D721Med (cell line): Measurements from ENCODE around the gene TANGO2.
A peak's percentile ranks its signal among the peaks of the same experiment; 100 is the strongest.
"Not testable (repeated sequence)": the region's sequence is repeated elsewhere in the genome, so short reads cannot be mapped to it uniquely, and the experiment has no call there.

Experiments used
- DNase-seq: peaks from one replicate; pipeline ENCODE4 v3.0.0; 2011; ENCODE audit warnings: low spot score; ENCODE audit not compliant: insufficient read length
- FAIRE-seq: peaks from 2 replicates; lab custom pipeline; 2011; peaks lifted over from hg19 to GRCh38; lab: Jason Lieb, UNC
- TF ChIP-seq, protein P1 (sequence below): IDR thresholded peaks from 2 replicates; pipeline ENCODE4 v1.5.1; 2012; ENCODE audit warnings: mild to moderate bottlenecking, control low read depth; ENCODE audit not compliant: insufficient read depth; ENCODE audit errors: missing control alignments

Gene TANGO2

DNA sequence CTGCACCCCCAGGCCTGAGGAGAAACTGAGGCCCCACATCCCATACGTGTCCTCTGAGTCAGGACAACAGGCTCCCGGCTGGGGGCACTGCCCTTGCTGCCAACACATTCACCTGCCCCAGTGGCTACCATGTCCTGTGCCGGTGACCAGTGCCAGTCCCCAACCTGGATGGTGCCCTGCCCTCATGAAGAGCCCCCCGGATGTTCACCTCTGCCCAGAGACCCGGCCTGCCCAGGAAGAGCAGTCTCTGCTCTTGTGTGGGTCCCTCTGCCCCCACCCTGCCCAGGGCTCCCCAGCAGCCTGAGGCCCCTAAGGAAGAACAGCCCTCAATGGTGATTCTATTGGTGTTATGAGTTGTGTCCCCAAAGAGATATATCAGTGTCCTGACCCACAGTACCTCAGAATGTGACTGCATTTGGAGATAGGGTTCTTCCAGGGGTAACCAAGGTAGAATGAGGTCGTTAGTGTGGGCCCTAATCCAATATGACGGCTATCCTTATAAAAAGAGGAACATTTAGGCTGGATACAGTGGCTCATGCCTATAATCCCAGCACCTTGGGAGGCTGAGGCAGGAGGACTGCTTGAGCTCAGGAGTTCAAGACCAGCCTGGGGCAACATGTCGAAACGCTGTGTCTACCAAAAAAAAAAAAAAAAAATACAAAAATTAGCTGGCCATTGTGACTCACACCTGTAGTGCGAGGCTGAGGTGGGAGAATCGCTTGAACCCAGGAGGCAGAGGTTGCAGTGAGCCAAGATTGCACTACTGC is 45.9 kb downstream of the TANGO2 start:
- FAIRE-seq, result no peak
- DNase-seq, result no peak
- TF ChIP-seq, protein P1, sequence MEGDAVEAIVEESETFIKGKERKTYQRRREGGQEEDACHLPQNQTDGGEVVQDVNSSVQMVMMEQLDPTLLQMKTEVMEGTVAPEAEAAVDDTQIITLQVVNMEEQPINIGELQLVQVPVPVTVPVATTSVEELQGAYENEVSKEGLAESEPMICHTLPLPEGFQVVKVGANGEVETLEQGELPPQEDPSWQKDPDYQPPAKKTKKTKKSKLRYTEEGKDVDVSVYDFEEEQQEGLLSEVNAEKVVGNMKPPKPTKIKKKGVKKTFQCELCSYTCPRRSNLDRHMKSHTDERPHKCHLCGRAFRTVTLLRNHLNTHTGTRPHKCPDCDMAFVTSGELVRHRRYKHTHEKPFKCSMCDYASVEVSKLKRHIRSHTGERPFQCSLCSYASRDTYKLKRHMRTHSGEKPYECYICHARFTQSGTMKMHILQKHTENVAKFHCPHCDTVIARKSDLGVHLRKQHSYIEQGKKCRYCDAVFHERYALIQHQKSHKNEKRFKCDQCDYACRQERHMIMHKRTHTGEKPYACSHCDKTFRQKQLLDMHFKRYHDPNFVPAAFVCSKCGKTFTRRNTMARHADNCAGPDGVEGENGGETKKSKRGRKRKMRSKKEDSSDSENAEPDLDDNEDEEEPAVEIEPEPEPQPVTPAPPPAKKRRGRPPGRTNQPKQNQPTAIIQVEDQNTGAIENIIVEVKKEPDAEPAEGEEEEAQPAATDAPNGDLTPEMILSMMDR, result no peak

DNA sequence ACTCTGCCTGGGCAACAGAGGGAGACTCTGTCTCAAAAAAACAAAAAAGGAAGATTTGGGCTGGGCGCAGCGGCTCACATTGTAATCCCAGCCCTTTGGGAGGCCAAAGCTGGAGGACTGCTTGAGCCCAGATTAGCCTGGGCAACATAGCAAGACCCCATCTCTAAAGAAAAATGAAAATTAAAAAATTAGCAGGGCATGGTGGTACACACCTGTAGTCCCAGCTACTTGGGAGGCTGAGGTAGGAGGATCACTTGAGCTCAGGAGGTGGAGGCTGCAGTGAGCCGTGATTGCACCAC is 46.4 kb downstream of the TANGO2 start:
- DNase-seq, FAIRE-seq: not testable (repeated sequence)

DNA sequence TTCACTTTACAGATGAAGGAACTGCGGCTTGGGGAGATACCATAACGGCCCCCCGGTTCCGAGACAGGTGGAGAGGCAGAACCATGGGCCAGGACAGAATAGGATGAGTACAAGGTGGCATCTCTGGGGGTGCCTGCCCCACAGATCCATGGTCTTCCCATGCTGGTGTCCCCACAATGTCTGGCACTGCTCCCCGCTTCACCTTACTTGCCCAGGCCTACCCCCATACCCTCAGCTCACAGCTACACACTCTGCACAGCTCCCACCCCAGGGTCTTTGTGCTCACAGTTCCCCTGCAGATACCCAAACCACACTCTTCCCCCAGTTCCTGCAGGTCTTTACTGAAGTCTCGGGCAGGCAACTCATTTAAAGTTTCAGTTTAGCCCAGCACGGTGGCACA is 47.7 kb downstream of the TANGO2 start:
- TF ChIP-seq, protein P1, result no peak
- no peak for FAIRE-seq

DNA sequence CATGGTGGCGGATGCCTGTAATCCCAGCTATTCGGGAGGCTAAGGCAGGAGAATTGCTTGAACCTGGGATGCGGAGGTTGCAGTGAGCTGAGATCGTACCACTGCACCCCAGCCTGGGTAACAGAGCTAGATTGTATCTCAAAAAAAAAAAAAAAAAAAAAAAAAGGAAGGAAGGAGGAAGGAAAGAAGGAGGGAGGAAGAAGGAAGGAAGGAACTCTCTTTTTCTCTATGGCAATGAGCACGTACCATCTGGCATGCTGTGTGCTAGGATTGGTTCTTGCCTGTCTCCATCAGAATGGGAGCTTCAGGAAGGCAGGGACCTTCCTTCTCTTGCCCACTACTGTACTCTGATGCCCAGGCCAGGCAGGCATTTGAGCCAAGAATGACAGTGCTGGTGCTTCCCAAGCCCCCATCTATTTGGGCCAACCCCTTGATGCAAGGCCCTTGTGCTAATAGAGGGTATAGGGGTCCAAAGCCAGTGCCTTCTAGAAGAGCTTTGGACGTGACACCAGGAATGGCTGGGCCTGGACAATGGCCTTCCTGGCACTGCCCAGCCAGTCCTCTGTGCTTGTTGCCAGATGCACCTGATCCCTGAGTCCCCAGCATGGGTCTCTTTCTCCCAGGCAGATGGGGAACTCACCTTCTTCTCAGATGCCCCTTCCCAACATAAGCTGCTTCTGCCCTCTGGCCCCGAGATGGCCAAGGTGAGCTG is 48.6 kb downstream of the TANGO2 start:
- DNase-seq (no peak), FAIRE-seq (no peak)
- TF ChIP-seq, protein P1, result no peak

More for the DNA sequence above, 47.7 kb downstream of the TANGO2 start:
- no peak for DNase-seq

DNA sequence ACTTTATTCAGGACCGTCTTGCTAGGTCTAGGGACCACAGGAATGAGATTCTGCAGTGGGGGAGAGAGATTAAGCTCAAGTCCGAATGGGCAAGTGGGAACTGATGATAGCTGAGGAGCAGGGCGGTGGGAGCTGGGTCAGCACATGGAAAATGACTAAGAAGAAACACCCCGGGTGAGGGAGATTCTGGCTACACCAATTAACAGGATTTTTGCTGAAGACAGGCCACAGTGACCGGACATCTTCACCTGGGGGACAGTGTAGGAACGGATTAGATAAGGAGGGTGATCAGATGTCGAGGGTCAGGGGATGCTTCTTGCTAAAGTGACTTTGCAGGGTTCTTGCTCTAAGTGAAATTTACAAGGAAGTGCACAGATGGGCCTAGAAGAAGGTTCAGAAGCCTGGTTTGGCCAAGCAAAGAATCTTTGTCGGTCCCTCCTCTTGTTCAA is 50.6 kb downstream of the TANGO2 start:
- FAIRE-seq (no peak), DNase-seq (no peak)
- TF ChIP-seq, protein P1, result no peak

DNA sequence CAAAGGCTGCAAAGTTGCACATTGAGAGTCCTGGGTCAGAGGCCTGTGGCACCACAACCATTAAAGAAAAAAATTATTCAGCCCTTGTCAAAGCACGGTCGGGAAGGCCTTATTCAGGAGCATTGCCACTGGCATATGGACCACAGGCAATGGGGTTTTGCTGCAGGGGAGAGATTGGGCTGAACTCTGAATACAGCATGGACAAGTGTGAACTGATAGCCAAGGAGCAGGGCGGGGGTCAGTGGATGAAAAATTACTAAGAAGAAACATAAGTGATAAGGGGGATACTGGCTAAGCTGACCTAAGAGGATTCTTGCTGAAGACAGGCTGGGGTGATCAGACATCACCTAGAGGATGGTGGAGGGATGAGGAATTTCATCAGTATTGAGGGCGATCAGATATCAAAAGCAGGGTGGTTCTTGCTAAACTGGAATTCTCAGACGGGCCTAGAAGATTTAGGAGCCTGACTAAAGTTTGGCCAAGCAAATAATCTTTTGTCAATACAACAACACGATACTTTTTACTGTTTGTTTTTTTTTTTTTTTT is 55.8 kb downstream of the TANGO2 start:
- DNase-seq (no peak), FAIRE-seq (no peak)

DNA sequence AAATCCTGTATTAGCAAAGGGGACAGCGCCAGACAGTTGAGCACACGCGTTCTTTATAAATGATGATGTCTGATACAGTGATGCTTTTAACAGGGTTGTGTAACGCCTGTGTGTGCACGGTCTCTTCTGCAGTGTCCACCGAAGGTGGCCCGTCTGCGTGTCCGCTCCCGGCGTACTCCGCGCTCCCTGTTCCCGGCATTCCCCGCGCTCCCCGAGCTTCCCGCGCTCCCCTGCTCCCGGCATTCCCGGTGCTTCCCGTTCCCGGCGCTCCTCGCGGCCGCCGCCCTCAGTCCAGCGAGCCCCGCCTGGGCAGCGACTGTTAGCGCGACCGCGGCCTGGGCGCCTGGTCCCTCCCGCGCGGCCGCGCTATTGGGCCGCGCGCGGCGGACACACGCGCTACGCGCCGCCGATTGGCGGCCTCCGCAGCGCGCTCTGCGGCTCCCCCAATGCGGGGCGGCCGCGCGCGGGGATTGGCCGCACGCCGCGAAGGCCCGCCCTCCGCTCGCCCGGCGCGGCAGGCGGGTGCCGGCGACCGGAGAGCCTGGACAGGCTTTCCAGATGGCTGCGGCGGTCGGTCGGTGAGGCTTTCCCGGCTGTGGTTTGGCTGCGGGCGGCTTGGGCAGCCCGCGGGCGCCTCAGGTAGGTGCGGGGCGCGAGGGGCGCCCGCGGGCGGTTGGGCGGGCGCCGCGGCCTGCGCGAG is 59.0 kb downstream of the TANGO2 start, which contains the start of gene DGCR8:
Gene DGCR8, plus strand, starts transcription at position 497 of the 700 bp plus-strand sequence. CDS start 5,723 bp downstream, outside the sequence.
- TF ChIP-seq, protein P1, result no peak
- FAIRE-seq, result no peak

More for the DNA sequence above, 55.8 kb downstream of the TANGO2 start:
- TF ChIP-seq, protein P1, result no peak

More for the DNA sequence above, 59.0 kb downstream of the TANGO2 start, which contains the start of gene DGCR8:
- peak; percentile 90 for DNase-seq
